ENCODE data around the gene PRG3.

- no peak for TF ChIP-seq POLR2A (IDR thresholded peaks at IDR 0.05)
- TF ChIP-seq CTCF (IDR thresholded peaks at IDR 0.05): no peak
Measured at GRCh38 chr11:57421066-57421465, 40.1 kb upstream of the PRG3 start.
